GM21786 (cell line): ENCODE results near the gene LRRC51.

Source experiments
- ATAC-seq: cut with Tn5 transposase; IDR thresholded peaks from one replicate; pipeline ENCODE4 v1.9.1; 2021; ENCODE audit not compliant: unreplicated experiment

Gene LRRC51, protein sequence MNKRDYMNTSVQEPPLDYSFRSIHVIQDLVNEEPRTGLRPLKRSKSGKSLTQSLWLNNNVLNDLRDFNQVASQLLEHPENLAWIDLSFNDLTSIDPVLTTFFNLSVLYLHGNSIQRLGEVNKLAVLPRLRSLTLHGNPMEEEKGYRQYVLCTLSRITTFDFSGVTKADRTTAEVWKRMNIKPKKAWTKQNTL

DNA sequence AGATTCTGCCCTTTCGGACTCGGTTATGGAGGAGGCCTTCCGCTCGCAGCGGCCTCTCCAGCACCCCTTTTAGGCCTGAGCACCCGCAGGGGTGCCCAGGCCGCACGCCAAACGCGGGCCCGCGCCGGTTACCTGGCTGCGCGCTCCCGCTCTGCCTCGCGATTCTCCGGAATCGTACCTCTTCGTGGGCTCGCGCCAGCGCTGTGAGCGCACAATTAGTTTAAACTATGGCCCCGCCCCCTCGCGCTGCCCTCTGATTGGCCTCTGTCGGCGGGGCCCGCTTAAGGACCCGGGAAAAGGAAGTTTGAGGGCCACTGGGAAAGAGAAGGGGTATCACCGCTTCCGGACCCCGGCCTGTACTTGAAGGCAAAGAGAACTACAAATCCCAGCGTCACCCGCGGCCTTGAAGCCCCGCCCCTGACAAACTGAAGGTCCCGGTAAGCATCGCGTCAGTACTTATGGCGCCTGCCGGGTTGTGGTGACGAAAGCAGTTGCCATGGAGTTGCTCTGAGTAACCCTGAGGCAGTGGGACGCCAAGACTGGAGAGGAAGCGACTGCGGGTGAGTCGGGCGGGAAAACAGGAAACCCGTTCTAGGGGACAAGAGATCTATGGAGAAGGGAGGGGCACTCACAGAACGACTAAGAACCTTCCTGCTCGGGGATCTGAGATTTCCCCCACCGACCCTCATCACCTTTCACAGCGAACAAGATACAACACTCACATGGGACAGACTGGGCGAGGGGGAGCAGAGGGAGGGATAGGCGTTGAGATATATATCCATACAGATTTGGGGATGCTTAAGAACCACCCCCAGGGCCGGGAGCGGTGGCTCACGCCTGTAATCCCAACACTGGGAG is at the start of gene LRRC51, which contains the start of gene NUMA1:
TSS of gene LRRC51 (plus strand) at position 525 of the 858 bp plus-strand sequence. CDS start 8,234 bp downstream, outside the sequence.
TSS of gene NUMA1 (minus strand) at position 217 of the 858 bp plus-strand sequence. CDS start 44,599 bp downstream, outside the sequence.
- peak; percentile 98 for ATAC-seq

DNA sequence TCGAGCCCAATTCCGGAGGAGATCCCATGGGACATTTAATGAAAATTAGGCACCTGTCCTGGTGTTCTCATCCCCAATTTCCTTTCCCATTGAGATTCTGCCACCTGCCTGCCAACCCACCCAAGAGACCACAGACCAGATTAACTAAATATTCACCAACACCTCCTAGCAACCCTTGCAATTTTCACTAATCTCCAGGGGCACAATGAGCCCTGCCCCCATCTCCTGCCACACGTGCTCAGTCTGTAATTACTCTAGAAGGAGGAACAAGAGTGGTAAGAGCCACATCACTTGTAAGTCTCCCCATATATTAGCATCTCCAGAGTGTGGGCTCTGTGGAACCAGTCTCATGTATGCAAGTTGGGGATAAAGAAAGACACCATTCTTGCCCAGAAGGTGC is 44.0 kb upstream of the LRRC51 start:
- no peak for ATAC-seq

DNA sequence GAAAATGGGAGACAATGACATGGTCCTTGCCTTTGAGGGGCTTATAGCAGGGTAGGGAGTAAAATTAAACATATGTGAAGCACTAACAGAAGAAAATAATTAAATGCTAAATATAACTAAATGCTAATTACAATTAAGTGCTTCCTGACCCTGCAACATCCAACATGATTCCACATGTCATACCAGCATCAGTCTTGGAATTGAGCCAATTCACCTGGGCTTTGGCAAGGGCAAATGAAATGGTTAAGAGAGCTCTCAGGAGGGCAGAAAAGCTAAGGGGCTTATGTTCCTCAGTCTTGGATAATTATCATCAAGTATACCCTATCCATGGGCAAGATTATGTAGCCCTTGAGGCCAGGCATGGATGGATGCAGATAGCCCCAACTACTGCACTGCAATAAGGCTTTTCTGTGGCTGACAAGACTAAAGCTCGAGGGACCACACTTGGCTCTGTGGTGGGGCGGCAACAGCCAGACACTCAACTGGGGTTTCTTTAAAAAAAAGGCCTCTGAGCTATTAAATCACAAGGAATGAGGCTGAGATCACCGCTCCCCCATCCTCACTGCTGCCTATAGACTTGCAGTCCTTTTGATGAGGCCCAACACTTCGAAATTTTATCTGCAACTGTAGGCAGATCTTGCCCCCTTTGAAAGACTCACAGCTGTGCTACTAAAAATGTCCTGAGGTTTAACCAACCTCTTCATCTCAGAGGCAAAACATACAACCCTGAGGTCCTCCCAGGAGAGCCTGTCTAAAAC is 42.9 kb upstream of the LRRC51 start:
- ATAC-seq: no peak

DNA sequence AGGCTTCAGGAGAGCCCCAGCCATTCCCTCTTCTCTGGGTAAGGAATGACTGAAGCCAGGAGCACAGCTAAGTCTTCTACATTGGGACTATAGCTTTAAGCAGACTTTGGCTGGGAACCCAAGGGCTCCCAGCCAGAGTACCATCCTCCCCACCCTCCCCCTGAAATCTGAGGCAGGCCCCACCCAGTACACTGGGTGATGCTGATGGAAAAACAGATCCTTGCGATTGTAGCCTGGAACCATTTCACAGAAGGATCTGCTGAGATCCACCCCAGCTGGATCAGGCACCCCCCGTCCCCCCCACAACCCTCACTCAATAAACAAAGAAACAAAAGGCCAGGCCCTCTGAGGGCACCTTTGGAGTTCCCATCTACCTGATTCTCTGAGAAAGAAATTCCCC is 42.2 kb upstream of the LRRC51 start:
- ATAC-seq: no peak

DNA sequence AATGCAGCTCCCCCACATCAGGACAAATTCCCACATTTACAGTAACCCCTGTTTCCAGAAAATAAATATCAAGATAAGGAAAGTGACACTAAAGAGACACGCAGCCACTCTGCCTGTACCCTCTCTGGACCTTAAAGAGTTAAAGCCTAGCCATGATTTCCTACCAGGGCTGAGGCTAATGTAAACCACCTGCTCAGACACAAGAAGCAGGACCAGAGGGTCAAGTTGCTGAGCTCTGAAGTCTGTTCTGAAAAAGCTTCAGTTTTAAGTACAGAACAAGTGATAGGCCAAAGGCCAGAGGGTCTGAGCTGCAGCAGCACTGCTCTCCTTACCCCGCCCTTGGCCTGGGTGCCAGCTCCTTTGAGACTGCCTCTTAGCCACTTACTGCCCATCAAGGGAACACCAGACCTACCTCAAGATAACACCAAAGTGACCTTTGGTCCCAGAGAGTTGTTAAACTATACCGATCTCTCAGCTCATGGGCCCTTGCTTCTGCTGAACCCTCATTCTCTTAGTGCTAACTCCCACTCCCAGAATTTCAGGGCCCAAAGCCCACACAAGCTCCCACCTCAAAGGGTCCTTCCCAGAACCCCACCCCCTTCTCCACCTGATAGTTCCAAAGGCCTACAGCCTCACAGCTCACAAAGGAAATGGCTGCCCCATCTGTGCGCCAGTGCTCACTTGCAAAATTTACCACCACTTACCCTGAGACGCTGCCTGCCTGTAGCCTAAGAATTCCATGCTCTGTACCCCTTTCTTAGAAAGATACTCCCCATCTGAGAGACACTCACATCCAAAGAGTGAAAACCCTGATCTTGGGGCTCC is 41.4 kb upstream of the LRRC51 start:
- ATAC-seq: no peak

DNA sequence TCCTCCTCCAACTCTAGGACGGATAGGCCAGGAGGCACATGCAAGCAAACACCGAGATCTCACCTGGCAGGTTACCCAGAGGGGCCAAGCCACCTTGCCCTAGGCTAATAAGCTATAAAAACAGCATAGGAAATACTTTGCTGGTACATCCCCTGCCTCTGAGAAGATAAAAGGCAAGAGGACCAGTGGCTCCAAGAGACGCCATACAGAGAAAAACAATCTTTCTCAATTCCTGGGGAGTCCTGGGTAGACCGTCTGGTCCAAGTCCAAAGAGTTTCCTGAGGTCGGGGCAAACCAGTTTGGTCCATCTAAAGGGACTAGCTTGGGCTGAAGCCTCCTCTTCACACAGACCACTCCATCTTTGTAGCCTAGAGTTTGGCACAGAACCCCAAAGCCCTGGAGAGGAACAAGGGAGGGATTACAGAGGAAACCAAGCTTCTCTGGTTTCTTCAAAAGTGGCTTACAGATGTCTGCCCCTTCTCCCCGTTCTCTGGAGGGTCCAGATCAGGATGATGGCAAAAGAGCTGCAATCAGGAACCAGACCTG is 40.7 kb upstream of the LRRC51 start:
- no peak for ATAC-seq

DNA sequence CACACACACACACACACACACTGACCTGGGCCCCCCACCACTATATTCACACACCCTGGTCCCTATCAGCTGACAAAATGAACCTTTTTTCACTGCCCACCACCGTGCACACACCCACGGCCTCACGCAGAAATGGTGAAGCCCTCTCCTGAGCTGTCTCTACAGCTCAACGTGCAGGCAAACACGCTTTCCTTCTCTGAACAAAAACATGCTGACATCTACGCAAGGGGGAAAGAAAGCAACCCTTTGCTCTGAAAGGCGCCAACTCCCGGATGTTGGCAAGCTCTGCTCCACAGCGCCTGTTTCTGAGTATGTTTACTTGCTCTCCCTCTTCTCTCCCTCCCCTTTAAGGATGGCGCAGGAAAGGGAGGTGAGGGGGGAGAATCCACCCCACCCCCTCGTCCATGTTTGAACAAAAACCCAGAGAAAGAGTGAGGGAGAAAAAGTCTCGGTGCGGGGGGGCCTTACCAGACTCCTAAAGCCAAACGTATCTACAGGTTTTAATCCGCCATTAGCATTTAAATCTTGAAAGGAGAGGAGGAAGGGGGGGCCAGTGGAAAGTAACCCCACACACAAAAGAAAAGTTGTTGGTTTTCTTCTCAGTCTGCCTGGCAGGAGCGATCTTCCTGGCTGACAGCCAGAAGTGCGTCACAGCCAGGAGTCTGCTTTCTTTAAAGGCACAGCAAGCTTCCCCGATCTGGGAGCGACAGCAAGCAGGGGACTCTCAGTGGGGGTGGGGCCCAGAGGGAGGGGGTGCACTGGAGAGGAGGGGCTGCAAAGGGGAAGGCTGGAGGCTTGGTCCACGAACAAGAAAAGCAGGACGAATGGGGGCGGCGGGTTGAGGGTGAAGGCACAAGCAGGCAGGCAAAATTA is 39.9 kb upstream of the LRRC51 start:
- ATAC-seq: no peak

DNA sequence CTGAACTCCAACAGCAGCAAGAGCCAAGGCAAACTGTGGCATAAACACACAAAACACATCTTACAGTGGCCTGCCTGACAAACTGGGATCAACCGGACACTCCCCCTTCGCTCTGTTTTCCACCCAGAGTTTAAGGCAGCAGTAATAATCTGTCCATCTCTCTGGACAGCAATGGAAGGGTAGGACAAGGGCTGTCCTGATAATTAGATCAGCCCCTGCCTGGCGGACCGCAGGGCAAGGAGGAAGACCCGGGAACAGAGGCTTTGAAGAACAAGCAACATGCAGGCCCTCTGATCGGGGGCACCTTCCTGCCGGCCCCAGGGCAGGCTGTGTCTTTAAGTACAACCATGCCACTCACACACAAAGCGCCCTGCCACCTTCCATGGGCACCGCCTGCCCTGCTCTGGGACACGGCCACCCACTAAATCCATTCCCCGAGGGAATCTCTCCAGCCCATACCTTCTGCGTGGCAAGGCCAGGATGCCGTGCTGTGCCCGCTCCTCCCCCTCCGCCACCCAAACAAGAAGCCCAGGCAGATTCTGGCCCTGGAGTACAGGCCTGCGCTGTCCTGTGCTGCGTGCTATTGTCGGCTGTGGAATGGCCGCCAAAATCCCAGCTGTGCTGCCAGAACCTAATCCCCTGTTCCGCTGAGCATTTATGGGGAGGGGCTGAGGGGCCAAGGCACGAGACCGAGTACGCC is 39.1 kb upstream of the LRRC51 start:
- no peak for ATAC-seq

DNA sequence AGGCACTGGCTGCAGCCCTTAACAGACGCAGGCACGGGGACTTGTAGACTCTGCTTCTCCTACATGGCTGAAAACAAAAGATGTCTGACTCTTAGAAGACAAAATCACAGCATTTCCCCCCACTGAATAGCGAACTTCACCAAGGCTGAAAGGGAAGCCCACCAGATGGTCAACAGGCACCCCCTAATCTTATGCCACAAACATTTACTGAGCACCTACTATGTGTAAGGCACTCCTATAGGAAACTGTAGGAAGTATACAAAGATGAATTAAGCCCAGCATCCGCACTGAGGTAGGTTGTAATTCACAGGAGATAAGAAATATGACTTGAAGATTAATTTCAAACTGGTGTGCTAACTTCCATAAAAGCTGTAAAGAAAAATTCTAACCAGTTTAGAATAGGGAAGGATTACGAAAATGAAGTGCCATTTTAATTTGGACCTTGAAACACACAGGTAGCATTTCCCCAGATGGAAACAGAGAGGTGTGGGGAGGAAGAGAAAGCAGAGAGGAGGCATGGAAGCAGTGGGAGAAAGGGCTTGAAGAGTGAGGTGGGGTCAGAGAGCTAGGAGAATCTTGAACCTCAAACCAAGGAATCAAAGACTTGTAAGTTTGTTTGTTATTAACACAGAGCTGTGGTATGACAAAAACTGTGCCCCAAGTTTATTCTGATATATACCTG is 38.4 kb upstream of the LRRC51 start:
- no peak for ATAC-seq

DNA sequence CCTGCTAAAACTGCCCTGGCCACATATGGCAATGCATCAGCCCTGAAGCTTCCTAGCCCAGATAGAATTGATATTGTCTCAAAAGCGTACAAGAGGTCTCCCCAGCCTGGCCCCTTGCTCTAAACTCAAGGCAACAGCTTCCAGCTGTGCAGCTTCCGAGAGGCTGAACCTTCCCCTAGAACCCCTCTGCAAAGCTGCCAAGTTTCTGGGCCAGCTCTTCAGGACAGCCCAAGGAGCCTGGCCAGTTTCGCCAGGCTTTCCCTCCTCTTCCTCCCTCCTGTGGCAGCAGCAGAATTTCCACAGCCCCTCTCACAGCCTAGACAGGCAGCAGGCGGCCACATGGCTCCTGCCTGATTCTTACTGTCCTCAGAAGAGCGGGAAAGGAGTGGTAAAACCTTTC is 34.8 kb upstream of the LRRC51 start:
- ATAC-seq: no peak

DNA sequence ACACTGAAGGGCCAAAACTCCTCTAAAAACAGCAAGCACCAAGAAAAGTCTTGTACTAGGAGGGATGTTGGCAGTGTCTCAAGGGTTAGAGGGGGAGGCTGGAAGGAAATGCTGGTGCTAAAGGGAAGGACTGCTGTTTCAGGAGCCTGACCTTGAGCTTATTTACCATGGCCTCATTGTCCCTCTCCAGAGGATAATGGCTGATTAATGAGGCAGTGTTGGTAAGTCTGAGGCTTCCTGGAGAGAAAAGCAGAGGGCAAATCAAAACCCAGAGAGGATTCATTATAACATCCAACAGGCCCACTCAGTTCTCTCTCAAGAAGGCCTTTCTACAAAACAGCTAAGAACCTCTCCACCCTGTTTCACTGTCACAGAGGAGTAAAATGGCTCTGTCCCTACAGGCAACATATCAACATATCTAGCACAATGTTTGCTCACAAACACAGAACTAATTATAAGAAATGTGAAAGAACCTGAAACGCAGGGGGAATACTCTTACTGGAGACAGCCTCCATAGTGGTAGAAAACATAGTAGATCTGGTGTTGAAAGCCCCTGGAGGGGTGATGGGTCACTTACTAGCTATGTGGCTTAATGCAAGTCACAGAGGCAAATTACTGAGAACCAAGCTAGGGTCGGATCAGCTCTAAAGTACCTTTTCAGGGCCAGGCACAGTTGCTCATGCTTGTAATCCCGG is 31.7 kb upstream of the LRRC51 start:
- no peak for ATAC-seq

DNA sequence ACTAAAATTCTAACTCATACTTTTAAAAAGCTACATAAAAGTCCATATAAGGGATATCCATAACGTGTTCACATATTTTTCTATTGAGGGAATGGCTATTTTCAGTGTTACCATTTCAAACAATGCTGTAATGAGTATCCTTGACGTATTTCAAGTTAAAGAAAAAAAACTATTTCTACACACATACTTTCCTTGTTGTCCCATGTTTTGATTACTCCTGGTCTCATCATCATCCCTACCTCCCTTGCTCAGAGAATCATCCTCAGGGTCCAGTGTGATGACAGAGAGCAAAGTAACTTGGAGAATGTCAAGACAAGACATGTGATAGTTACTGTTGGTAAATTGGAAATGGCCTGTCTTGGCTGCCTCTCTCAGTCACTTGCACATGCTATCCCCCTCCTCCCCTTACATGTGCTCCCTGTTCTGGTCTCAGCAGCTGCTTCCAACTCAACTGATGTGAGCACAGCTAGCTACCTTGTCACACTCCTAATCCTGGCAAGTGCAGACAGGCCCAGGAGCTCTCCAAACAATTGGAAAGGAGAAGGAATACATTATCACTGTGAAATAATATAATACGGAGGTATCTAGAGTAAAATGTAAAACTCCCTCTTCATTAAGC is 22.1 kb upstream of the LRRC51 start:
- ATAC-seq: no peak

DNA sequence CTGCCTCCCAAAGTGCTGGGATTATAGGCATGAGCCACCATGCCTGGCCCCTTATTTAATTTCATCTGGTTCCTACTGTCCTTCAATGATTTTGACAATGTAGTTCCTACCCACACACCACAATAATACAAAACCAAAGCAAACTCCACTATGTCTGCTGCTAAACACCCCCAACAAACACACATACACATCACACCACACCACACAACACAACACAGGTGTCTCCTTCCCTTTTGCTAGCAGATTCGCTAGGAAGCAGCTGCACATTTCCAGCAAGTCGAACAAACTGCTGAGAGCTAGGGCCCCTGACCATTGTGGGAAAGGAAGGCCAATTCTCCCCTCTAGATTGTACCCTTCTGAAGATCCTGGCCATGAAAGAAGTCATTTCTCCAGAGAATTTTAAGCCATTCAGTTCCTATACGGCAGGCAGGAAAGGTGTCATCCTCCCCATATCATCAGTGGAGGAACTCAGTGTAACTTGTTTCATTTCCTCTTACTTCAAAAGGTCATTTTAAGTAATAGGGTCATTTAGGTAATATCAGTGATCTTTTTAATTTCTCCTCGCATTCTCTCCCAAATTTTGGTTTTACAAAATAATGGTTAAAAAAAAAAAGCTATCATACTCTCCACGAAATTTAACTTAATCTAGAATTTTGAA is 18.8 kb upstream of the LRRC51 start:
- no peak for ATAC-seq

DNA sequence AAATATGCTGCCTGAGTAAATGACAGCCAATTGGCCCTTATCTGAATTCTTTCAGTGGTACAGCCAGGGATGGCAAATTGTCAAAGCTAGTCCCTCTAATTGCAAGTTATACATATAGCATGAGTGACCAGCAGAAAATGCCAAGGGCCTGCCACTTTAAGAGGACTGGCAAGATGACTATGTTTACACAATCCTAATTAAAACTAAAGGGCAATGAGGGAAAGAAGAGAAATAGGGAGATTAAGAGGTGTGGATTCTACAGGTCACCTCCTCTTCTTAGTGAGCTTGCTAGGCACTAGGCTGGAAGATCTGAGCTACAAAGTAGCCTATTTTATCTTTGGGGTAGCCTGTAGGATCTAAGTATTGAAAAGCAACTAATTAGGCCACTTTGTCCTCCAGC is 13.8 kb upstream of the LRRC51 start:
- ATAC-seq: no peak

DNA sequence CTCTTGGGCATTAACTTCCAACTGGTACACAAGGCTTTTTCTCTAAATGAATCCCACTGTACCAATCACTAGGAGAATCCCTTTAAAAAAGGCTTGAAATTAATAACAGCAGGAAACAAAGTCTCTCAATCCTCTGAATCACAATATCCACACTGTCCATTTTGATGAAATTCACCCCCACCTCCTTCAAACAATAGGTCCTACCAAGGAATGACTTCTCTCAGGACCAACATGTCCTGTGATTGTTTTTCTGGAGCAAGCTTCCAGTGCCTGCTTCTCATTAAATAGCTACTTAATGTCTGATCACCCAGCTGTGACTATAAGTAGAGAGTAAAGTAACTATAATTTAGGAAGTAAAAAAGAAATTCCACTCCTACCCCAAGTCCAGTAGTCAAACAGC is 13.4 kb upstream of the LRRC51 start:
- ATAC-seq: no peak

DNA sequence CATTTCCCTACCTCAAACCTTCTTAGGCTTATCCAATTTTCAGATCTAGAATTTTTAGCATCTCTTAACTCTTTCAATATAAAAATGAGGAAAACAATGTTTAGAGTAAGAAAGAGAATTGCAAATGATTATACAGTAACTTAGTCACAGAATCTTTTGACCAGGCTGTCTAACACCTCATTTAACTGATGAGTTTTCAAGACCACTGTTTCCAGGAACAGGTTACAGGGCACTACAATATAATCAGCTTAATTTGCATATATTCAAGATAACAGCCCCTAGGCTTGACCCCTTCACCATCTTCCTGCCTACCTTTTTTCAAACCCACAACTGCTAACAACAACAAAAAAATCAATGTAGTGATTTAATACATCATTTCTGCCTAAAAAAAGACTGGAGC is 13.0 kb upstream of the LRRC51 start:
- no peak for ATAC-seq

DNA sequence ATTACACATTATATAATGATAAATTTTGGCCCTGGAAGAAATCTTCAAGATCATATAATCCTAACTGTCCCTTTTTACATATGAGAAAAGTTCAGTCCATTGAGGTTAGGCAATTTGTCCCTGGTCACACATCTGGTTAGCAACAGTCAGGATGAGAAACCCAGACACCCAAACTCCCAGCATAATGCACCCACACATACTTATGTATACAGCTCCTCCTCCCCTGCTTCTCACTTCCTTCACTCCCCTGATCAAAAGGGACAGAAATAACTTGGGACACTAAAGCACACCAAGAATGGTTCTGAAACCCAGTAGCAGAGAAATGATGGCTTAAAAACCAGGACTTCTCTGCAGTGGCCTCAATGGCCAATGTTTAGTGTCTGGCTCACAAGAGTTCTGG is 11.4 kb upstream of the LRRC51 start:
- ATAC-seq: no peak
